Activated T-cell treated with anti-CD3 and anti-CD28 coated beads, Interleukin-2, amount 50 U/mL, for 24 hours (primary cell): ENCODE measurements around the gene ABCA4.

Source experiments
- DNase-seq: peaks from one replicate; pipeline ENCODE4 v3.0.0-alpha.2; 2020
- H3K27ac Mint-ChIP-seq: 2 replicates; pipeline ENCODE4 v1.8.0; 2020; ENCODE audit warnings: mild to moderate bottlenecking, mixed read lengths
- H3K27me3 Mint-ChIP-seq: 2 replicates; pipeline ENCODE4 v1.8.0; 2020; ENCODE audit warnings: mixed read lengths
- H3K36me3 Mint-ChIP-seq: 2 replicates; pipeline ENCODE4 v1.8.0; 2020; ENCODE audit warnings: low read depth, mixed read lengths
- H3K4me1 Mint-ChIP-seq: 2 replicates; pipeline ENCODE4 v1.8.0; 2020; ENCODE audit warnings: low read depth, mixed read lengths
- H3K4me3 Mint-ChIP-seq: 2 replicates; pipeline ENCODE4 v1.8.0; 2020; ENCODE audit warnings: mild to moderate bottlenecking, moderate library complexity, mixed read lengths
- H3K9me3 Mint-ChIP-seq: 2 replicates; pipeline ENCODE4 v1.8.0; 2020; ENCODE audit warnings: mixed read lengths

ABCA4 gene

DNA sequence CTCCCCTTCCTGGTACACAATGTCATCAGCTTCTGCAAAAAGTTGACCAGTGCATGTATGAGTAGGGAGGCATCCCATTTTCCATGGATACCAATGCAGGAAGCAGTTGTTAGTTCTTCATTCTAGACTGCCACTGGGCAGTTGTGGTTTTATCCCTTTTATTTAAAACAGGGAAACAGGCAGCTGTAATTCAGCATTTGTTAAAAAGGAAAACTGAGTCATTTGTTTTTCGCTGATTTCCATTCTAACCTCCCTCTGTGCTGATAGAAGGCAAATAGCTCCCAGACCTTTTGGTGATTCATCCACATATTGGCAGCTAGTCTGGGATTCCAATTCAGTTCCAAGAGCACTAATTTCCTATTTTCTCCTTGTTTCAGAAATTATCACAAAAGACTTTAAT, 21.1 kb upstream of the ABCA4 start:
- no peak for DNase-seq
- H3K36me3 Mint-ChIP-seq, result no peaks in the 10 kb centered on the region
- H3K27me3 Mint-ChIP-seq, result peaks cover under 1% of the 10 kb centered on the region

DNA sequence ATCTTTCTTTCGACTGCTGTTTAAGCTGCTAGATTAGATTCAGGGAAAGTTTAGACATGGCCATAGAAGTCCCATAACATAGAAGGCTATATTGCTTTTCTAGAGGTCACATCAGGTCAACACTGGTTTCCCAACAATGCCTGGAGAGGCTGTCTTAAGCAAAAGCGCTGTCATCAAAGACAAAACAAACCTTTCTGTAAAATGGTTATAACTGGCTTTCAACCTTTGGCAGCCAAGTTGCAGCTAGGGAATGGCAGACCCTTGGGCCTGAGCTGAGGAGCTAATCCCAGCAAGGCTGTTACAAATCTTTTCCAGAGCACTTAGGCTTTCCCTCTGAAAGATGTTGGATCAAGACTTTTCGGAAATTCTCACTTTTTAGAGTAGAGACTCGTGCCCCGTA, 11.2 kb upstream of the ABCA4 start:
- Mint-ChIP-seq H3K9me3 (peaks cover 8% of the 10 kb centered on the region), H3K27me3 (peaks cover 13% of the 10 kb centered on the region)

More for the DNA sequence above, 21.1 kb upstream of the ABCA4 start:
- H3K4me1 Mint-ChIP-seq, result no peaks in the 10 kb centered on the region
- no peaks in the 10 kb centered on the region for H3K9me3 Mint-ChIP-seq
- H3K4me3 Mint-ChIP-seq, result no peak overlapping the region
- no peak overlapping the region for H3K27ac Mint-ChIP-seq

DNA sequence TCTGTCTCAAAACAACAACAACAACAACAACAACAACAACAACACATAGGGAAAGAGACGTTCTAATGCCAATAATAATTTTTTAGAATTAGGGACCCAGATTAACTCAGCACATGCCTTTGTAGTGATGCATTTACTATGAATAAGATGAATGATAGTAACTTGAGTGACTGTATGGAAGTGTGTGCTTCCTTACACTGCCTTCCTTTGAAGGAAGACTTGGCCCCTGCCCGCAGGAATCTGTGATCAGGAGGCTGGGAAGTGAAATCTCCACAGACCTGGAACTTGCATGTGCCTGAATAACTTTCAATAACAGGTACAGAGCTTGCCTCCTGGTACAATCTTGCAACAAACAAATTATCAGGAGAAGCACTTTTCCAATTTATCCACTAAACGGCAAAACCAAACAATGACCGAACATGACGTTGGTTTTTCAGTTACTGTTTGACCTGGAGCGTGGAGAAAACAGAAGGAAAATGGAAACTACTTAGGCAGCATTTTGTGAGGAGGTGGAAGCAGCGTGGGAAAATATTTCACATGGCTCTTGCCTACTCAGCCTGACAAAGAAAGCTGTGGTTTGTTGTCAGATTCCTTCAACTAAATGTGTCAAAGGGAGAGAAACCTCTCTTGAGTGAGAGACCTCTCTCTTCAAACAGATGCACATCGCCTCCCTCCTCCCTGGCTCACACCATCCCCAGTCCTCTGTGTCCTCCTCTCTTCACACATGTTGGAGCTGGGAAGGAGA, 10.1 kb upstream of the ABCA4 start:
- Mint-ChIP-seq H3K36me3 (no peaks in the 10 kb centered on the region), H3K27me3 (peaks cover 8% of the 10 kb centered on the region), H3K9me3 (peaks cover 8% of the 10 kb centered on the region), H3K27ac (no peak overlapping the region), H3K4me3 (no peak overlapping the region), H3K4me1 (no peaks in the 10 kb centered on the region)
- DNase-seq, result no peak

More for the DNA sequence above, 11.2 kb upstream of the ABCA4 start:
- no peak for DNase-seq
- no peak overlapping the region for H3K27ac Mint-ChIP-seq
- H3K36me3 Mint-ChIP-seq, result no peaks in the 10 kb centered on the region
- no peaks in the 10 kb centered on the region for H3K4me1 Mint-ChIP-seq
- no peak overlapping the region for H3K4me3 Mint-ChIP-seq

DNA sequence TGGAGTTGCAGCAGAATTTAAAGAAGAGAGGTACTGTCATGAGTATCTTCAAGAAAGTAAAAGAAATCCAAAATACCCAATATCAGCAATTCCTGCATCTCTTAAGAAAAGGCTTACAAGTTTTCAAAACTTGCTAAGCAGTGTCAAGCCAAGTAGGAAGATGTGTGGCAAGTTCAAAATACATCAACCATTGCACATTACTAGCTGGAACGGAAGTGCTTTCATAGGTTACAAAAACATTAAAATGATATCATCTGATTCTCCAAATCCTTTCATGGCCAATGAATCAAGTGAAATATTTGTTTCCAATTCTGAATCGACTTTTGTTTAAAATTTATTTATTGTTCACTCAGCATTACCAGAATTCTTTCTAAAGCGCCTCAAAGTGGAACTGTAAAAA, 5.7 kb upstream of the ABCA4 start:
- no peak overlapping the region for H3K27ac Mint-ChIP-seq
- no peaks in the 10 kb centered on the region for H3K4me1 Mint-ChIP-seq
- H3K9me3 Mint-ChIP-seq, result no peaks in the 10 kb centered on the region
- H3K27me3 Mint-ChIP-seq, result no peaks in the 10 kb centered on the region
- DNase-seq, result no peak
- H3K4me3 Mint-ChIP-seq, result no peak overlapping the region
- H3K36me3 Mint-ChIP-seq, result no peaks in the 10 kb centered on the region

DNA sequence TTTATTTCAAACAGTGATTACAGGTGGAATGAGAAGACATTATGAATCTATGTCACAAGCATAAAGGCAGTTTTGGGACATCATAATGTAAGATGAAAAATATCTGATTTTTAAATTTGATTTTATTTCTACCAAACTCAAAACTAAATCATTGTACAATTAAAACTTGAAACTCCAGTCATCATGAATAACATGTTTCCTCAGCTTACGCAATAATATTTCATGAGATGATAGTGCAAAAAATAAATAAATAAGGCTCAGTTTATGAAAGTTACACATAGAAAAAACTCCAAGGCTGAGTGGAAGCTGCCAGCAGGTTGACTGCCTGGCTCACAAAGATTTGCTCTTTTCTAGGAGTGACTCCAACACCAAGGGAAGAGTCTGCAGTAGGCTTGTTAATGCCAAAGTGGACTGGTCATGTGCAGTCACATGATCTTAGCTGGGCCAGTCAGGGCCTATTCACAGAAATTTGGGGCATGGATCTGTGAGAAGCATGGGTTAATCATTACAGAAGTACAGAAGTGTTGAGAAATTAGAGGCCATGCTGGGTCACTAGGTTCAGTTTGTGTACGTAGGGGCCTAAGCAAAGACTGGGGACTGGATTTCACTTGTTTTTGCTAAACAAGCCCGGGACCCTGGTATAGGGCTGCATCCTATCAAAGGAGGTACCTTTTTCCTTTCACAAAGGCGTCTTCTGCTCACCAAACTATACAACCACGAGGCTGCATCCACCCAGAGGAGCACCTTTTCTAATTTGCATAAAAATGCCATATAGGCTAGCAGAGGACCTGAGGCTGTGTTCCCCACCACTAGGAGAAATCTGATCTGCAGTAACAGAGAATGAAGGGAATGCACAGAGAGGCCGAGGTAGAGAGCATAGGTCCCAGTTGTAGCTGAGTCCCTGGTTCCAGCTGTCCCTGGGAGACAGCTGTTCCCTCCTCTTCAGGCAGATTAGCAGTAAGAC, 4.9 kb upstream of the ABCA4 start:
- Mint-ChIP-seq H3K4me1 (no peaks in the 10 kb centered on the region), H3K27me3 (no peaks in the 10 kb centered on the region), H3K9me3 (no peaks in the 10 kb centered on the region), H3K36me3 (no peaks in the 10 kb centered on the region), H3K4me3 (no peak overlapping the region), H3K27ac (no peak overlapping the region)
- no peak for DNase-seq

DNA sequence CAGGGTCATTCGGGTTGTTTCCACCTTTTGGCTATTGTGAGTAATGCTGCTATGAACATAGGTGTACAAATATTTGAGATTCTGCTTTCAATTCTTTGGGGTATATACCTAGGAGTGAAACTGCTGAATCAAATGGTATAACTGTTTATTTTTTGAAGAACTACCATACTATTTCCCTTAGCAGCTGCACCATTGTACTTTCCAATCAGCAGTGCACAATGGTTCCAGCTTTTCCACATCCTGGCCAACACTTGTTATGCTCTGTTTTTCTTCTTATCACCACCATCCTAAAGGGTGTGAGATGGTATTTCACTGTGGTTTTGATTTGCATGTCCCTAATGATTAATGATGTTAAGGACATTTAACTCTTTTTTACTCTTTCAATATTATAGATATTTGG, 3.6 kb upstream of the ABCA4 start:
- Mint-ChIP-seq H3K4me3 (no peak overlapping the region), H3K27ac (no peak overlapping the region), H3K4me1 (no peaks in the 10 kb centered on the region), H3K9me3 (no peaks in the 10 kb centered on the region), H3K36me3 (no peaks in the 10 kb centered on the region), H3K27me3 (no peaks in the 10 kb centered on the region)
- DNase-seq, result no peak

DNA sequence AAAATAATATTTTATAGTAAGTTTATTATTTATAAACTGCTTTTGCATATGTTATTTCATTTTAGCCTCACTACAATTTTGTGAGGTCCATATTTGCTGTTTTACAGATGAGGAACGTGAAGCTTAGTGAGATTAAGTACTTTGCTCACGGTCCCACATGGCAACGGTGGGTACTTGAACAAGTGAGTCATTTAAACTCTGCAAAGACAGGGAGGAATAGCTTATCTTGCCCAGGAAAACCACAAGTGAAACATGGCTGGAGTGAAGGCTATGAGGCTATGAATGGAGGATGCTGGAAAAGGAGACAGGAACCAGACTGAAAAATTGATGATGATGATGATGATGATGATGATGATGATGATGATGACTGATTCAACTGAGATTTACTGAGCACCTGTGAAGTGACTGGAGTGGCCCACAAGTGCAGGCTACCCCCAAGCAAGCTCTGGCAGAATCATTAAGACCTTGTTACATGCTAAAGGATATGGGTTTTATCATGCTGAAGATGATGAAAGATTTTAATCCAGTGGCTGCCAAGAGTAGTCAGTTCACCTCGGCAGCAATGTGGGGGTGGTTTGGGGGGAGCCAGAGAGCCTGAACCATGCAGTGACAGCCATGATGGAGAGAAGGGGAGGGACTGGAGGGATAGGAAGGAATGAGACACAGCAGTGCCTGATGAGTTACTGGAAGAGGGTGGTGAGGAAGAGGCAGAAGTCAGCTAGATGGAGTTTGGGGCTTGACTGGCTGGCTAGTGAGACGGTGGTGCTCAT, 1.4 kb upstream of the ABCA4 start:
- no peak overlapping the region for H3K4me3 Mint-ChIP-seq
- no peaks in the 10 kb centered on the region for H3K27me3 Mint-ChIP-seq
- no peaks in the 10 kb centered on the region for H3K9me3 Mint-ChIP-seq
- DNase-seq, result no peak
- H3K4me1 Mint-ChIP-seq, result no peaks in the 10 kb centered on the region
- no peak overlapping the region for H3K27ac Mint-ChIP-seq
- H3K36me3 Mint-ChIP-seq, result no peaks in the 10 kb centered on the region

DNA sequence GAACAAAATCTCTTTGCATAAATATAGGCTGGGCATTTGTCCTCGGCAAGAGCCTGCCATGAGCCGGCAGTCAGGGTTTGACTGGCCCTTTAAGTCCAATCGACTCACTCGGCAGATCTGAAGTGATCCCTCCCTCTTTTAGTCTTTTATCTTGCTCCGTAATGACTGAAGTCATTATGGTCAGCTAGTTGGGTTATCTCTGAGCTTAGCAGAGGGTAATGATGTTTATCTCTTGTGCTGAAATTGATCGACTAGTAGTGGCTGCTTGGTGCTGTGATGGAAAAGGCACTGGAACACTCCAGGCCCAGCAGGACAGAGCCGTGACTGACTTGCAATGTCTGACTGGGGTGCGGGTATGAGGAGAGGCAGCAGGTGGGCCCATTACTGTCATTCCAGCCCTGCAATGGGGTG, 468 bp upstream of the ABCA4 start:
- H3K36me3 Mint-ChIP-seq, result no peaks in the 10 kb centered on the region
- H3K27ac Mint-ChIP-seq, result no peak overlapping the region
- H3K4me3 Mint-ChIP-seq, result no peak overlapping the region
- H3K4me1 Mint-ChIP-seq, result no peaks in the 10 kb centered on the region
- DNase-seq, result no peak
- H3K9me3 Mint-ChIP-seq, result no peaks in the 10 kb centered on the region
- H3K27me3 Mint-ChIP-seq, result no peaks in the 10 kb centered on the region

DNA sequence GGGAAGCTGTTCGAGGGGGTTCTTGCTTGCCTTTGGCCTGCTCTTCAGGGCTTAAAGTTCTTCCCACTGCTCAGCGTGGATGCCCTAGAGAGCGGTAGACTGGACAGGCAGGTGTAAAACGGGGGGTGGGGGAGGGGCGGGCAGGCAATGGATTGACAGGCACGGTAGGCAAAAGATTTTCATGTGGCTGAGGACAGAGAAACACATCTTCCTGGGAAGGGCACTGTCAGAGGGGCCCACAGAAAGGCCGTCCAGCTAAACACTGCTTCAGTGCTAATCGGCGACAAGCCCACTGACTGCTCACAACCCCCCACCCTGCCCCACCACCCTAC, 412 bp downstream of the ABCA4 start:
- Mint-ChIP-seq H3K27ac (no peak overlapping the region), H3K36me3 (no peaks in the 10 kb centered on the region), H3K4me1 (no peaks in the 10 kb centered on the region), H3K4me3 (no peak overlapping the region), H3K27me3 (no peaks in the 10 kb centered on the region), H3K9me3 (no peaks in the 10 kb centered on the region)
- DNase-seq, result no peak

DNA sequence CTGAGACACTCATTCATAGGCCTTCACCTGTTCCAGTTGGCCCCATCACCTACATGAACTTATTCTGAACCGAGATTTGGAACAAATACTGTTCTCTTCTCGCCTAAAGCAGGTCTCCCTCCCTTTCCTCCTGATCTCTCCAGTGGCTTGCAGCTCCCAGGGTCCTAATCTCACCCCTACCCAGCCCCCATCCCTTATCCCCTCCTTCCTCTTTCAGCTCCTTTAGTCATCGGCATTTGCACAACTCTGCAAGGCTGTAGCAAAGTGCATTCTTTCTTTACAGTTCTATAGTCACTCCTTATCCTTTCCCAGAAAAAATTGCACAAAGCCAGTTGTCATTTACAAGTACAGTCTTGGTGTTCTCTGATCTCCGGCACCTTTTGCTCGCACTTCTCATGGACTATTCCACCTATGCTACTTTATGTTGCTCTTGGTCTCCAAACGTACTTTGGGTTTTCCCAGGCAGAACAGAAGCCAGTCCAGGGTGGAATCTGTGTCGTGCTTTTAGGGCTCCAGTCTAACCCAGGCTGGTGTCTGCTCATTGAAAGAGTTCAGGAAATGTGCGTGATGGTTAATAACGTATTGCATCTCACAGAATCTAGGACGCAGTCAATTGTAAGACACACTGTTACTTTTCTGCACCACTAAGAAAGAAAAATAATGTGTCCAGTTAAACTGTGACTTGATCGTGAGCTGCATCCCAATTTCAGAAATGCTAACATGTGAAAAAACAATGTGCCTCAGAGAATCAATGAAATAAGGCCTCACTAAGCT, 965 bp downstream of the ABCA4 start:
- no peak for DNase-seq
- H3K36me3 Mint-ChIP-seq, result no peaks in the 10 kb centered on the region
- no peak overlapping the region for H3K4me3 Mint-ChIP-seq
- no peaks in the 10 kb centered on the region for H3K4me1 Mint-ChIP-seq
- H3K27ac Mint-ChIP-seq, result no peak overlapping the region
- no peaks in the 10 kb centered on the region for H3K27me3 Mint-ChIP-seq
- no peaks in the 10 kb centered on the region for H3K9me3 Mint-ChIP-seq

DNA sequence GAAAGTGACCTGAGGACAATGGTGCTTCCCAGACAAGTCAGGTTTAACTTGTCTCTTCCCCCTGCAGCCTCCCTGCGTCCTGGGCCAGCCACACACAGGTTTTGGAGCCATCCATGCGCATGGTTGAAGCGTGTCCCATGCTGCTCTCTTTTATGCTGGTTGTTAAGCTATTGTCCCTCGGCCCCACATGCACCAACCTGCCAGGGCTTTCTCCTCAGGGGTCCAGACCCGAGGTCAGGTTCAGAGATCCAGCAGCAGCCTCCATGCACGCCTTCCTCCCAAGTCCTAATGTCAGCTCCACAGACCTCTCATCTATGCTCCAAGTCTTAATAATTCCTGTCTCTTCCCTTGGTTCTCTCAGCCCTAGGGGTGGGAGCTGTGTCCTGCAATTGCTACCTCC, 1.6 kb downstream of the ABCA4 start:
- H3K27me3 Mint-ChIP-seq, result no peaks in the 10 kb centered on the region
- no peak overlapping the region for H3K4me3 Mint-ChIP-seq
- no peak for DNase-seq
- H3K27ac Mint-ChIP-seq, result no peak overlapping the region
- no peaks in the 10 kb centered on the region for H3K4me1 Mint-ChIP-seq
- no peaks in the 10 kb centered on the region for H3K36me3 Mint-ChIP-seq
- H3K9me3 Mint-ChIP-seq, result no peaks in the 10 kb centered on the region

DNA sequence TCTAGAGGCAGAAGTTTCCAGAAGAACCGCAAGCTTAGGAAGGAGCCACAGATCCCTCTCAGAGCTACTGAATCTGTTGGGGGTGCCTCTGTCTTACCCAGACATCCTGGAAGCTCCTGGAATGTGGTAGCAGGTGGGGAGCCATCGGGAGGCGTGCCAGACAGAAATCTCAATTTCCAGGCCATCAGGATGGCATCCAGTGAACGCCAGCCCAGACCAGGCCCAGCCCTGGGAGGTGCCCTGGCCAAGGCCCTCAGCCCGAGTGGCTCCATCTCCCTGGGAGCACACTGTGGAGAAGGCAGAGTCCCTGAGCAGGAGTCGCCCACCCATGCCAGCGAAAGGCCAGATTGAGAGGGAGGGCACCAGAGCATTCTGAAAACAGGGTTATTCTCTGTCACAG, 2.5 kb downstream of the ABCA4 start:
- Mint-ChIP-seq H3K27me3 (no peaks in the 10 kb centered on the region), H3K27ac (no peak overlapping the region), H3K4me3 (no peak overlapping the region), H3K9me3 (no peaks in the 10 kb centered on the region), H3K4me1 (no peaks in the 10 kb centered on the region), H3K36me3 (no peaks in the 10 kb centered on the region)
- no peak for DNase-seq

DNA sequence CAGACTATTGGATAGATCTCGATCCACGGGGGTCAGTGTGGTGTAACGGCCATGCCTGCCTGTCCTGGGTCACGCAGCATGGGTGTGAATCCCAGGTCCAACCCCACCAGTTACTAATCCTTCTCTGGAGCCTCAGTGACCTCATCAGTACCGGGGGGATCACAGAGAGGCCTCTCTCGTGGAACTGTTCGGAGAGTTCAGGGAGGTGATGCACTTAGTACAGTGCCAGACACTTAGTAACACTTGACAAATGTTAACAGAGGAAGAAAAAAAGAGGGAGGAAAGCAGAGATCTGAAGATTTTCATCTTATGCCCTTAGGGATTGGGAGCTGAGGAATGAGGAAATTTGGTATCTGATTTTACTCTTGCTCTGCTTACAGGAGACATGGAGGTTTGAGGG, 2.9 kb downstream of the ABCA4 start:
- H3K27me3 Mint-ChIP-seq, result no peaks in the 10 kb centered on the region
- no peaks in the 10 kb centered on the region for H3K4me1 Mint-ChIP-seq
- no peak for DNase-seq
- H3K36me3 Mint-ChIP-seq, result no peaks in the 10 kb centered on the region
- H3K27ac Mint-ChIP-seq, result no peak overlapping the region
- H3K9me3 Mint-ChIP-seq, result no peaks in the 10 kb centered on the region
- no peak overlapping the region for H3K4me3 Mint-ChIP-seq

DNA sequence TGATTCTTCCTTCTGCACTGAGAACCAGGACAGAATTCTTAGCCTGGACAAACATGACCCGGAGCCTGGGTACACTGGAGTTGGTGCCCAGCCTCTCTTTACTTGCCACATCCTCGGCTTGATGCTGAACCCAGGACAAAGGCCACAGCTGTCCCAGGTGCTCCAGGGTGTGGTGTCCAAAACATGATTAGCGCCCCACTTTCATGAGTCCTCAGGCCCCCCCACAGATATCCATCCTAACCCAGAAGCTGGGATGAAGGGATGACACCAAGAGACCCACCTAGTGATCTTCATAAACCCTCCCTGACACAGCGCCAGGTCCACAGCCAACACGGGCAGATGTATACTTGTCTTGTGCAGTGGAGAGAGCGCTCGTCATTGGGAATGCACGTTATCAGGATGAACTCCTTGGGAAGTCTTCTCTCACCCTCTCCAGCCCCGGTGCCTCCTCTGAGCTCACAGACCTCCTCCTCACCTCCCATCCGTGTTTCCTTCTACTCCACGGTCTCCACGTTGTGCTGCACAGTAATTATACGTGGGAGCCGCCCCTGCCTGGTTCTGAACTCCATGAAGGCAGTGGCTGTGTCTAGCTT, 3.6 kb downstream of the ABCA4 start:
- DNase-seq, result no peak
- H3K4me3 Mint-ChIP-seq, result no peak overlapping the region
- H3K27ac Mint-ChIP-seq, result no peak overlapping the region
- H3K4me1 Mint-ChIP-seq, result no peaks in the 10 kb centered on the region
- no peaks in the 10 kb centered on the region for H3K36me3 Mint-ChIP-seq
- H3K27me3 Mint-ChIP-seq, result no peaks in the 10 kb centered on the region
- H3K9me3 Mint-ChIP-seq, result no peaks in the 10 kb centered on the region
